GM18519 (cell line): ENCODE data around the gene ZNF701.
"Not testable (repeated sequence)": the region's sequence is repeated elsewhere in the genome, so short reads cannot be mapped to it uniquely, and the experiment has no call there.

ENCODE experiments used
- ATAC-seq: cut with Tn5 transposase; IDR thresholded peaks from one replicate; pipeline ENCODE4 v1.9.1; 2021; ENCODE audit warnings: mild to moderate bottlenecking, moderate library complexity; ENCODE audit not compliant: unreplicated experiment, low FRiP score

ZNF701 gene

GRCh38 chr19:52570000-52570861, at the start of gene ZNF701:
Gene ZNF701 (plus strand): TSS chr19:52570287. CDS start chr19:52574148, 3,861 bp downstream.
- ATAC-seq, result peak; percentile 59

GRCh38 chr19:52522551-52522950, 47.5 kb upstream of the ZNF701 start:
- ATAC-seq, result no peak

- no peak for ATAC-seq
Measured at GRCh38 chr19:52524086-52524485, 46.0 kb upstream of the ZNF701 start.

- peak; percentile 72 for ATAC-seq
Measured at GRCh38 chr19:52527134-52527955, 42.7 kb upstream of the ZNF701 start, which contains the start of gene ZNF808. Gene ZNF808 (plus strand): TSS chr19:52527668. CDS start chr19:52543285, 15,617 bp downstream.

GRCh38 chr19:52527956-52528351, 42.1 kb upstream of the ZNF701 start:
- no peak for ATAC-seq

- no peak for ATAC-seq
Measured at GRCh38 chr19:52532480-52532879, 37.6 kb upstream of the ZNF701 start.

- no peak for ATAC-seq
Measured at GRCh38 chr19:52533901-52534300, 36.2 kb upstream of the ZNF701 start.

GRCh38 chr19:52535385-52535770, 34.7 kb upstream of the ZNF701 start:
- not testable (repeated sequence) for ATAC-seq

- peak; percentile 61 for ATAC-seq
Measured at GRCh38 chr19:52535771-52536447, 34.2 kb upstream of the ZNF701 start.

- no peak for ATAC-seq
Measured at GRCh38 chr19:52536448-52536800, 33.7 kb upstream of the ZNF701 start.

- ATAC-seq, result not testable (repeated sequence)
Measured at GRCh38 chr19:52538815-52539214, 31.3 kb upstream of the ZNF701 start.

- ATAC-seq, result not testable (repeated sequence)
Measured at GRCh38 chr19:52541176-52541575, 28.9 kb upstream of the ZNF701 start.

- ATAC-seq, result no peak
Measured at GRCh38 chr19:52541608-52542007, 28.5 kb upstream of the ZNF701 start.

GRCh38 chr19:52542541-52542940, 27.5 kb upstream of the ZNF701 start:
- ATAC-seq, result not testable (repeated sequence)

GRCh38 chr19:52542984-52543664, 27.0 kb upstream of the ZNF701 start:
- no peak for ATAC-seq

- no peak for ATAC-seq
Measured at GRCh38 chr19:52554216-52554971, 15.7 kb upstream of the ZNF701 start.

GRCh38 chr19:52557231-52557995, 12.7 kb upstream of the ZNF701 start:
- no peak for ATAC-seq

GRCh38 chr19:52558732-52559445, 11.2 kb upstream of the ZNF701 start:
- not testable (repeated sequence) for ATAC-seq
